GM10266 (cell line): Measurements from ENCODE around the gene UBXN10.
"Not testable (repeated sequence)": the region's sequence is repeated elsewhere in the genome, so short reads cannot be mapped to it uniquely, and the experiment has no call there.

Experiments
- DNase-seq: peaks from one replicate; pipeline ENCODE4 v3.0.0; 2012; ENCODE audit errors: extremely low spot score
- TF ChIP-seq, protein P1 (sequence below): IDR thresholded peaks from 2 replicates; pipeline ENCODE4 v1.5.1; 2012; ENCODE audit warnings: mild to moderate bottlenecking, low read depth; ENCODE audit not compliant: control insufficient read depth, insufficient read depth; ENCODE audit errors: missing control alignments

UBXN10 gene

DNA sequence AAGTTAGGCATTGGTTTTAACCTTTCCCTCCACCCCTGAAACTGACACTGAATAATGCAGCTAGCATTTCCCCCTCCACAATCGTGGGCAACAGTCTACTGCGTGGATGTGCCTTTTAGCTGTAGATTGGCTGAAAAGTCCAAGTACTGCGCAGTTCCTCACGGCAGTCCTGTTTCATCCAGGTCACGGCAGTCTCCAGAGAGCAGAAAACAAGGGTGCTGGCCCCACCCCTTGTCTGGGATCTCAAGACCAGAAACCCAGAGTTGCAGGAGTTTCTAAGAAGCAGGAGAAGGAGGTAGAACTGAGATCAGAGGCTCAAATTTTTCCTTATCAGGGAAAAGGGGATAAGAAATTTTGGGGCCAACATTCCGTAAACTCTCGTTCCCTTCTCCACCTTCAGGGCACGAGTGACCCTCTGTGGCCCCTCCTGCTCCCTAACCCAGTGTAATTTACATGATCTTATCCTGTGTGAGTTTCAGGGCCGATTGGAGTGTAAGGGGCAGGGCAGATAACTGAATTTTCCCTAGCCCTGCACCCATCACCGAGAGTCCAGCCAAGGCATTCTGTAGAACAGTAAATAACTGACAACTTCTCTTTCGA, 26.3 kb downstream of the UBXN10 start:
- no peak for DNase-seq
- TF ChIP-seq, protein P1, sequence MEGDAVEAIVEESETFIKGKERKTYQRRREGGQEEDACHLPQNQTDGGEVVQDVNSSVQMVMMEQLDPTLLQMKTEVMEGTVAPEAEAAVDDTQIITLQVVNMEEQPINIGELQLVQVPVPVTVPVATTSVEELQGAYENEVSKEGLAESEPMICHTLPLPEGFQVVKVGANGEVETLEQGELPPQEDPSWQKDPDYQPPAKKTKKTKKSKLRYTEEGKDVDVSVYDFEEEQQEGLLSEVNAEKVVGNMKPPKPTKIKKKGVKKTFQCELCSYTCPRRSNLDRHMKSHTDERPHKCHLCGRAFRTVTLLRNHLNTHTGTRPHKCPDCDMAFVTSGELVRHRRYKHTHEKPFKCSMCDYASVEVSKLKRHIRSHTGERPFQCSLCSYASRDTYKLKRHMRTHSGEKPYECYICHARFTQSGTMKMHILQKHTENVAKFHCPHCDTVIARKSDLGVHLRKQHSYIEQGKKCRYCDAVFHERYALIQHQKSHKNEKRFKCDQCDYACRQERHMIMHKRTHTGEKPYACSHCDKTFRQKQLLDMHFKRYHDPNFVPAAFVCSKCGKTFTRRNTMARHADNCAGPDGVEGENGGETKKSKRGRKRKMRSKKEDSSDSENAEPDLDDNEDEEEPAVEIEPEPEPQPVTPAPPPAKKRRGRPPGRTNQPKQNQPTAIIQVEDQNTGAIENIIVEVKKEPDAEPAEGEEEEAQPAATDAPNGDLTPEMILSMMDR = no peak

DNA sequence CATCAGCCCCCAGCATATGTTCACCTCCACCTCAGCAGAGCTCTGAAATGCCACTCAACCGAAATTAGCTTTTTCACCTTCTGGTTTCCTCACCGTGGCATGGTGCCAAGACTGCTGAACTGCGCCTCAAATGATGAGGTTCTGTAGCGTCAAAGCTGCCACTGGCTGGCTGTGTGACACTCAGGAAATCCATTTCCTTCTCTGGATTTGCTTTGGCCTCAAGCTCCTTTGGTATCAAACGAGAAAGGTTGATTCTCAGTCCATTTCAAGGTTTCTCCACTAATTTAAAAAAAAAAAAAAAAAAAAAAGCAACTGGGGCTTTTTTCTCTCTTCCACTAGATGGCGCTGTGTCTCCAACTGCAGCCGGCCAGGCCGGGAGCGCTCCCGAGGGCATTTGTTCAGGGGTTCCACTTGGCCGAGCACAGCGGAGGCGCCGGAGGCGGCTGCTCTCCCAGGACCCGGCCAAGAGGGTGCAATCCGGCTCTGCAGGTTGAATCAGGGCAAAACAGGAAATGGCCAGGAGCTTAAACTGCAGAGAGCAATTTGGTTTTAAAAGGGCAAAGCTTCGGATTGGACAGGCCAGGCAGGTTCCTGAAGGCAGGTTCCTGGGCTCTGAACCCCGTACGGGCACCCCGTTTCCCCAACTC, 26.9 kb downstream of the UBXN10 start:
- DNase-seq = peak; percentile 66

DNA sequence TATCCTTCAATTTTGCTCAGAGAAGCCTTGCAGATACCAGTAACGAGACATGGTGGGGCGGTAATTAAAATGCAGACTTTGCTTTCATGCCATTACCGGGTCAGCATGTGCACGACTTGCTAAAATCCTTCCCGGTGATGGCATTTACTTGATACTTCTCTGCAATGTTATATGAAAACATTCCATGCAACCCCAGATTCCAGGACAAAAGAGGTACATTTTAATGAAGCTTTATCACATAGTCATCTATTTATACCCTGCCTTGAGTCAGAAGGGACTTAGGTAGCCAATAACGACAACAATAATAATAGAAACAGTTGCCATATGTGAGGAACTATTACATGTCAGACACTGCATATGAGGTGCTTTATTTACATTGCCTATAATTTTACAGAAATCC, 29.8 kb downstream of the UBXN10 start:
- no peak for DNase-seq
- TF ChIP-seq, protein P1 = no peak

More for the DNA sequence above, 26.9 kb downstream of the UBXN10 start:
- TF ChIP-seq, protein P1 = peak; percentile 57

DNA sequence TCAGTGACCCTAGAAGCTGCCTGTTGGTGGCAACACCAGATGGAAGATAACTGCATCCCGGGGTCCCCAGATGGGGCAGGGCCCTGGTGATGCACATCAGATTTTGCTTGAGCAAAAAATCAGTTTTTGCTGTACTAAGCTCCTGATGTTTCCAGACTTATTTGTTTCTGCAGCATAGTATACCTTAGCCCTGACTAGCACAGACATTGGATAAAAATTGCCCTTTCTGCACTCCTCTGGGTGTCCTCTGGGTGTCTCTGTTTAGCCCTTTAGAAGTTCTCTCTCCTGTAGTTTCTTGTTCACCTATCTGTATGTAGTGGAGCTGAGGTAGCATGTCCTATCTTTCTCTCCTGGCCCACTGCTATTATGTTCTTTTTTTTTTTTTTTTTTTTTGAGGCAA, 30.7 kb downstream of the UBXN10 start:
- peak; percentile 53 for DNase-seq
- TF ChIP-seq, protein P1 = peak; percentile 53

DNA sequence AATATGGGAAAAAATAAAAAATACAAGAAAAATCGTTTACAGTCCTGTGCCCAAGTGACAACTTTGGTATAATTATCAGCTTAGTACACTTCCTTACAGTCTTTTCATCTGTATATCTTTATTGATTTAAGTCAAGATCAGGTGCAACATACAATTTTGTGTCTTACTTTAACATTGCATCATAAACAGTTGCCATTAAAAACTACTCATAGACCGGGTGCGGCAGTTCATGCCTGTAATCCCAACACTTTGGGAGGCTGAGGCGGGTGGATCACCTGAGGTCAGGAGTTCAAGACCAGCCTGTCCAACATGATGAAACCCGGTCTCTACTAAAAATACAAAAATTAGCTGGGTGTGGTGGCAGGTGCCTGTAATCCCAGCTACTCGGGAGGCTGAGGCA, 33.2 kb downstream of the UBXN10 start:
- not testable (repeated sequence) for DNase-seq

DNA sequence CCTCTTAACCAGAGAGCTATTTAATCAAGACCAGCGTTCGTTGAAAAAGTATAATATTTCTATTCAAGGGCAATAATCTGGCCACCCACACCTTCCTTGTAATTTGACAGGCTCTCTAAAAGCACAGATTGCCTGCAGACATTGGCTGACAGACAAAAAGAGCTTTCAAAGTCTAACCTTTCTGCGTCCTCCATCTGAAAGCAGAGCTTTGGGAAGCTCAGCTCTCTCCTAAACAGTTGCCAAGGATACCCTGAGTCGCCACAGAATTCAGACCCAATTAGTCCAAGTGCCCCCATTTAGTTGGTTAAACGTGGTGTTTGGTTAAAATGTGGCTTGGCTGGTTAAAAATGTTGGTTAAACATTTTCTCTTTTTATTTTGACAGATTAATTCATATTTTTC, 34.1 kb downstream of the UBXN10 start:
- TF ChIP-seq, protein P1 = no peak
- DNase-seq = no peak

DNA sequence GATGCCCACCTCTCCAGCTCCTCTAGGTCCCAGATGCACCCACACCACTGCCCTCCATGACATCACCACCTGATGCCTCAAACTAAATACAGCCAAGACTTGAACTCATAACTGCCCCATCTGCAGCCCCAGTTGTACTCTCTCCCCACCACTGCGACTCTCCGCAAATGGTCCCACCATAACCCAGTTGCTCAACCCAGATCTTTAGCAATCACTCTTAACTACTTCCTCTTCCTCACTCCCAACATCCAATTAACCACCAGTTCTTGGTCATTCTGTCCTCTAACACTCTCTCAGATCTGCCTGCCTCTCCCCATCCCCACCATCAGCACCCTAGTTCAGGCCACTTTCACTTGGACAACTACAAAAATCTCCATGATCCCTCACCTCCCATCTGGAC, 37.2 kb downstream of the UBXN10 start:
- TF ChIP-seq, protein P1 = no peak
- no peak for DNase-seq
